ENCODE results near the gene MGARP. TPM values are rescaled to one million over a fixed set of nuclear protein-coding genes. Genes with fewer than 3 reads are reported as not detected.
A peak's percentile ranks its signal among the peaks of the same experiment; 100 is the strongest.
"Not testable (repeated sequence)": the region's sequence is repeated elsewhere in the genome, so short reads cannot be mapped to it uniquely, and the experiment has no call there.

MGARP gene
- total RNA-seq, result 1 to 10 TPM in 2 of 8 experiments, under 1 TPM in 5, not detected in 1; 0.36 to 1.6 (median 0.71) TPM

- H3K4me1 ChIP-seq (replicated peaks in 1 of 2), result no peaks in the 10 kb centered on the region
- WGBS, 10 experiments, result 7 to 43% (median 32%) methylated on average over 1 to 10 of the region's 51 CpGs; no CpG with 5 or more reads in 1 of the 10 experiments
These were observed at the start of gene MGARP for GRCh38 chr4:139279760-139280620. Gene MGARP, minus strand, starts transcription at chr4:139280225. Its CDS starts 67 bp downstream, at chr4:139280158.

GRCh38 chr4:139329665-139330200 lies 49.7 kb upstream of the MGARP start:
- 60 to 100% (median 100%) methylated on average over 1 to 4 of the region's 4 CpGs; no CpG with 5 or more reads in 1 of the 10 experiments for WGBS, 10 experiments
- no peak overlapping the region for H3K4me3 ChIP-seq
- H3K27ac ChIP-seq, result no peak overlapping the region
- in situ Hi-C loops (cut with MboI; ENCODE audit: low pct_unique_long_range_greater_than_20kb in 2 of 9, low sequenced_read_pairs in 9 of 9, unreplicated experiment in 9 of 9), result no loop called here
- H3K4me1 ChIP-seq (replicated peaks in 1 of 2), result no peaks in the 10 kb centered on the region
- no peak for ATAC-seq (replicated peaks in 6 of 8)

More at GRCh38 chr4:139279760-139280620, at the start of gene MGARP:
- in situ Hi-C loops (cut with MboI; ENCODE audit: low pct_unique_long_range_greater_than_20kb in 2 of 9, low sequenced_read_pairs in 9 of 9, unreplicated experiment in 9 of 9), result loop anchor here in 2 of 9 experiments (25.0 kb wide), 2 partner anchors 93 to 193 kb away; partner anchors contain the start of gene ELF2 (in 1 of the 2)
- H3K4me3 ChIP-seq, result peak within 1 kb of the TSS; percentile 17 to 33 (median 26)
- H3K27ac ChIP-seq, result no peak within 1 kb of the TSS
- ATAC-seq (replicated peaks in 6 of 8), result peak in 7 of 8 experiments; percentile 63 to 89 (median 86)

- Histone ChIP-seq H3K4me3 (no peak overlapping the region), H3K4me1 (replicated peaks in 1 of 2) (no peaks in the 10 kb centered on the region), H3K27ac (no peak overlapping the region)
- 40 to 98% (median 85%) methylated on average over 1 to 6 of the region's 6 CpGs for WGBS, 10 experiments
- no peak for ATAC-seq (replicated peaks in 6 of 8)
- in situ Hi-C loops (cut with MboI; ENCODE audit: low pct_unique_long_range_greater_than_20kb in 2 of 9, low sequenced_read_pairs in 9 of 9, unreplicated experiment in 9 of 9), result no loop called here
These were observed 44.6 kb upstream of the MGARP start for GRCh38 chr4:139324620-139325019.

GRCh38 chr4:139322541-139322940 lies 42.5 kb upstream of the MGARP start:
- H3K4me1 ChIP-seq (replicated peaks in 1 of 2); H3K27ac ChIP-seq; H3K4me3 ChIP-seq; ATAC-seq (replicated peaks in 6 of 8); in situ Hi-C loops (cut with MboI; ENCODE audit: low pct_unique_long_range_greater_than_20kb in 2 of 9, low sequenced_read_pairs in 9 of 9, unreplicated experiment in 9 of 9): not testable (repeated sequence)
- 91 to 100% (median 96%) methylated on average over 1 to 6 of the region's 6 CpGs; no CpG with 5 or more reads in 5 of the 10 experiments for WGBS, 10 experiments

- H3K4me1 ChIP-seq (replicated peaks in 1 of 2); H3K27ac ChIP-seq; ATAC-seq (replicated peaks in 6 of 8); H3K4me3 ChIP-seq; in situ Hi-C loops (cut with MboI; ENCODE audit: low pct_unique_long_range_greater_than_20kb in 2 of 9, low sequenced_read_pairs in 9 of 9, unreplicated experiment in 9 of 9): not testable (repeated sequence)
- 14 to 100% (median 100%) methylated on average over 1 of the region's 1 CpG; no CpG with 5 or more reads in 4 of the 10 experiments for whole genome bisulfite sequencing, 10 experiments
These were observed 42.0 kb upstream of the MGARP start for GRCh38 chr4:139322070-139322469.

- in situ Hi-C loops (cut with MboI; ENCODE audit: low pct_unique_long_range_greater_than_20kb in 2 of 9, low sequenced_read_pairs in 9 of 9, unreplicated experiment in 9 of 9), result no loop called here
- no peak overlapping the region for H3K4me3 ChIP-seq
- WGBS, 10 experiments, result 80 to 100% (median 90%) methylated on average over 1 of the region's 1 CpG; no CpG with 5 or more reads in 5 of the 10 experiments
These were observed 39.5 kb upstream of the MGARP start for GRCh38 chr4:139319571-139319970.

GRCh38 chr4:139317635-139318034 lies 37.6 kb upstream of the MGARP start:
- Histone ChIP-seq H3K4me1 (replicated peaks in 1 of 2) (no peaks in the 10 kb centered on the region), H3K27ac (no peak overlapping the region), H3K4me3 (no peak overlapping the region)
- in situ Hi-C loops (cut with MboI; ENCODE audit: low pct_unique_long_range_greater_than_20kb in 2 of 9, low sequenced_read_pairs in 9 of 9, unreplicated experiment in 9 of 9), result no loop called here
- ATAC-seq (replicated peaks in 6 of 8), result no peak

More at GRCh38 chr4:139319571-139319970, 39.5 kb upstream of the MGARP start:
- Histone ChIP-seq H3K27ac (no peak overlapping the region), H3K4me1 (replicated peaks in 1 of 2) (no peaks in the 10 kb centered on the region)
- no peak for ATAC-seq (replicated peaks in 6 of 8)

GRCh38 chr4:139316733-139317132 lies 36.7 kb upstream of the MGARP start:
- Histone ChIP-seq H3K27ac (no peak overlapping the region), H3K4me3 (no peak overlapping the region), H3K4me1 (replicated peaks in 1 of 2) (no peaks in the 10 kb centered on the region)
- WGBS, 10 experiments, result 79 to 100% (median 100%) methylated on average over 1 to 2 of the region's 2 CpGs; no CpG with 5 or more reads in 3 of the 10 experiments
- in situ Hi-C loops (cut with MboI; ENCODE audit: low pct_unique_long_range_greater_than_20kb in 2 of 9, low sequenced_read_pairs in 9 of 9, unreplicated experiment in 9 of 9), result no loop called here
- no peak for ATAC-seq (replicated peaks in 6 of 8)

GRCh38 chr4:139315221-139315675 lies 35.2 kb upstream of the MGARP start:
- ATAC-seq (replicated peaks in 6 of 8), result no peak
- peak overlapping the region in 1 of 2 donors; percentile 18 for H3K27ac ChIP-seq
- in situ Hi-C loops (cut with MboI; ENCODE audit: low pct_unique_long_range_greater_than_20kb in 2 of 9, low sequenced_read_pairs in 9 of 9, unreplicated experiment in 9 of 9), result no loop called here
- H3K4me3 ChIP-seq, result no peak overlapping the region
- 88 to 100% (median 95%) methylated on average over 1 to 10 of the region's 13 CpGs for WGBS, 10 experiments
- no peaks in the 10 kb centered on the region for H3K4me1 ChIP-seq (replicated peaks in 1 of 2)

- 60 to 100% (median 96%) methylated on average over 1 to 4 of the region's 4 CpGs; no CpG with 5 or more reads in 3 of the 10 experiments for WGBS, 10 experiments
- Histone ChIP-seq H3K4me3 (no peak overlapping the region), H3K27ac (no peak overlapping the region), H3K4me1 (replicated peaks in 1 of 2) (no peaks in the 10 kb centered on the region)
- ATAC-seq (replicated peaks in 6 of 8), result peak in 1 of 8 experiments; percentile 39
- in situ Hi-C loops (cut with MboI; ENCODE audit: low pct_unique_long_range_greater_than_20kb in 2 of 9, low sequenced_read_pairs in 9 of 9, unreplicated experiment in 9 of 9), result no loop called here
These were observed 34.2 kb upstream of the MGARP start for GRCh38 chr4:139314047-139314800.

GRCh38 chr4:139313414-139313813 lies 33.4 kb upstream of the MGARP start:
- 91 to 100% (median 100%) methylated on average over 1 to 10 of the region's 10 CpGs; no CpG with 5 or more reads in 1 of the 10 experiments for WGBS, 10 experiments
- H3K4me3 ChIP-seq; H3K27ac ChIP-seq; in situ Hi-C loops (cut with MboI; ENCODE audit: low pct_unique_long_range_greater_than_20kb in 2 of 9, low sequenced_read_pairs in 9 of 9, unreplicated experiment in 9 of 9); ATAC-seq (replicated peaks in 6 of 8); H3K4me1 ChIP-seq (replicated peaks in 1 of 2): not testable (repeated sequence)

GRCh38 chr4:139312552-139313332 lies 32.7 kb upstream of the MGARP start:
- ATAC-seq (replicated peaks in 6 of 8), result no peak
- Histone ChIP-seq H3K4me1 (replicated peaks in 1 of 2) (no peaks in the 10 kb centered on the region), H3K4me3 (no peak overlapping the region), H3K27ac (no peak overlapping the region)
- WGBS, 10 experiments, result 95 to 100% (median 100%) methylated on average over 1 to 3 of the region's 3 CpGs; no CpG with 5 or more reads in 3 of the 10 experiments
- in situ Hi-C loops (cut with MboI; ENCODE audit: low pct_unique_long_range_greater_than_20kb in 2 of 9, low sequenced_read_pairs in 9 of 9, unreplicated experiment in 9 of 9), result no loop called here

All from motor neuron (in vitro differentiated cells).